ENCODE results near the gene SKP1.

The SKP1 gene

DNA sequence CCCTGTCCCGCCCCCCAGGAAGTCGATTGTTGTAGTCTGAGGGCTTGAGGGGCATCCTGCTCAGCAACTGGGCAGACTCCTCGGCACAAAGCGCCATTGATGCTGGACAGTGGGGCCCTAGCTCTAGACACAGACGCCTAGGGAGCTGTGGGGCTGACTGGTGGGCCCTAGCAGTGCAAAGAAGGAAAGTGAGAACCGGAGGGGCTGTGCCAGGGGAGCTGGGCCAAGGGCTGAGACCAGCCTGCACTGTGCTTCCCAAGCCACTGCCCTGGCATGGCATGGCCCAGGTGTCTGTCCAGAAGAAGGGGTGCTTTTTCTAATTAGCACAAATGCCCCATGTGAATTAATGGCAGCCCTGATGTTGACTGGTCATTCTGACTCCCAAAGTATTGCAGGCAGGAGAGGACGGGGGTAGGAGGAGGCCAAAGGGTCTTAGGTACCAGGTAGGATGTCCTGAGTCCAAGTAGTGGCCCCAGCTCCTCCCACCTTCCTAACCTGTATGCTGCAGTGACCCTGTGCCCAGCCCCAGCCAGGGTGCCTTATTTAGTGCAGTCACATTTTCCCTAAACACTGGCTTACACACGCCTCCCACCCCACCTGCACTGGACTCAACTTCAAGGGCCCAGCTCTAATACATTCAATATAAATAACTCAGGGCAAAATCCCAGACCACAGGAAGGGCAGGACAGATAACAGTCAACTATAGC, 46.4 kb downstream of the SKP1 start:
- no peak for DNase-seq

DNA sequence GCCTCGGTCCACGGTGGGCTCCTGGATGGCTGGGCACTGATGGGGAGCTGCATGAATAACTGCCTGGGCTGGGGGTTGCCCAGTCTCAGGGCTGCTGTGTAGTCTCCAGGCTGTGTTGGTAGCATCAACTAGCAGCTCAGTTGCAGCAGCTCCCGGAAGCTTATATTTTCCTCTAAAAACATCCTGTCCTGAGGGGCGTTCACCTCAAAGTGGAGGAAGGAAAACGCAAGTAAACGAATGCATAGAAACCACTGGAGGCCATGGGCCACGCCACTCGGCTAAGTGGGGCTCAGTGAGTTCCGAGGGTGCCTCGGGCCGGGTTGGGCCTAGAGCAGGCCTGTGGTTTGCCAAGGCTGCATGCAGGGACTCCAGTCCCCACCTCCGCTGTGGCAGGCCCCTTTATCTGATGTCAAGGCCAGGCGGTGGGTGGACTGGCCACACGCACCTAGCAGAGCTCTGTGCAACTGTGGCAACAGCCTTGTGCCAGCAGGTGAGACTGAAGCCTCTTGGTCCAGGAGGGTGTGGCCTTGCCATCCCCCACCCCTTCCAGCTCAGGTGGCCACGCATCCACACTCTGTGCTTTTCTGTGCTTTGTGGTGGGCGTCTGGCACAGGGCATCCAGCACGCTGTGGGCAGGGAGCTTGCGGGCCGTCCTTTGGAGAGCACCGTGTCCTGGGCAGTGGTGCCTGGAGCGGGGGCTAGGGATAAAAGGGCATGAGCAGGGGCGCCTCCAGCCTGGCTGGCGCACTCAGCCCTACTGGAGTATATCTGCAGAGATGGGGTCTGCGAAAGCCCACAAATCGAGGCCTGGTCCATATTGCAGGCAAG, 47.1 kb downstream of the SKP1 start:
- DNase-seq = no peak

DNA sequence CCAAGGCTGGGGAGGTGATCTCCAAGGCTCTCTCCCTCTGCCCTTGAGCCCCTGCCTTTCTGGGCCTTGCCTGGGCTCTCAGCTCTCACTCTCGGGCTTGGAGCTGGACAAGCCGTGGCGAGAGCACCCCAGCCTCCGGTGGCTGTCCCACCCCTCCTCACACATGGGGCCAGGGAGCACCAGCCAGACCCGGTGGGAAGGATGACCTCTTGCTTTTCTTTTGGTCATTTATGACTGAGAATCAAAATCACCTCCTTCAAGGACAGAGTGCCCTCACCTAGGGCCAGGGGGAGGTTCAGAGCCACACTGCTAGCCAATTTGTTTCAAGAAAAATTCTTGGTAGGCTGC, 48.1 kb downstream of the SKP1 start:
- no peak for DNase-seq

DNA sequence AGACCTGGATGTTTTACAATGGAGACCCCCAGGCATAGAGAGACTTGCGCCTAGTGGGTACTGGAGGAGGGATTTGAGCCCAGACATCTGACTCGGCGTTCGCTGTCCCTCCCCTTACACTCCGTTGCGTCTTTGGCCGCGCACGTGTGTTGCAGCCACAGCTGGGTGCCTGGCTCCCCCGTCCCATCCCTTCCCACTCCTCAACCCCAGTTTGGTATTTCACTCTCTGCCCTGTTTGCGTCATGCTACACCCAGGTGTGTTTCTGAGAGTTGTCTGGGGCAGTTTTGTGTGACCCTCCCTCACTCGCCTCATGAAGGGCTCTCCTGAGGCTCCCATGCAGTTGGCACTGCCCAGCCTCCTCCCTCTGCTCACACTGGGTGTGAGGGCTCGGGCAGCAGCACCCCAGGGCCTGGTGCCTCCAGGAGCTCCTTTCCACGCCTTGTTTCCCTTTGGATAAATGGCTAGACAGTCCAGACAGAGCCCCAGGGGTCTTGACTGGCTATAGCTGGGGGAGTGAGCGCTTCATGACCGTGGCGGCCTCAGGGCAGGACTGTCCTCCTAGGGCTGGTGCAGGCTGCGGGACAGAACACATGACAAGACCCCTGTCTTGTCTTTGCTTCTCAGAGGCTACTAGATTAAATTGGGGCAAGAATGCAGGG, 48.6 kb downstream of the SKP1 start:
- DNase-seq = no peak

DNA sequence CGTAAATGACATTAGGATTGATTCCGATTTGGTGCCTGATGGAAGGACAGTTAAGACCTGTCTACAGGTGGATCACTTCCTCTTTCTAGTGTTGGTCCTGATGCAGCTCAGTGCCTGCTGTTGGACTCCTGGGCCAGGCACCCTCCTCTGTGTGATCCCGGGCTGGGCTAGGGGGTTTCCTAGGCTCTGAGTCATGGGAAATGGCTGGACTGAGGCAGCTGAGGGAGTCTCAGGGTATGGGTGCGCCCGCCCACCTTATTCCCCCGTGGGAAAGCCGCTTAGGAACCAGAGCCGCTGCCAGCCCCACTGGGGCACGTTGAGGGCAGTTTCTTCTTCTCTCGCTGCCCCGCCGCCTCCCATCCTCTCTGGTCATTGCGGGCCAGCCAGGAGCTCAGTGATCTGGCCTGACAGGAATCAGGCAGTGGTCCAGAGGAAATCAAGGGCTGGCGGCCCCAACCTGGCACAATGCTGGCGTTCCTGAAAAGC, 49.3 kb downstream of the SKP1 start:
- DNase-seq = no peak

DNA sequence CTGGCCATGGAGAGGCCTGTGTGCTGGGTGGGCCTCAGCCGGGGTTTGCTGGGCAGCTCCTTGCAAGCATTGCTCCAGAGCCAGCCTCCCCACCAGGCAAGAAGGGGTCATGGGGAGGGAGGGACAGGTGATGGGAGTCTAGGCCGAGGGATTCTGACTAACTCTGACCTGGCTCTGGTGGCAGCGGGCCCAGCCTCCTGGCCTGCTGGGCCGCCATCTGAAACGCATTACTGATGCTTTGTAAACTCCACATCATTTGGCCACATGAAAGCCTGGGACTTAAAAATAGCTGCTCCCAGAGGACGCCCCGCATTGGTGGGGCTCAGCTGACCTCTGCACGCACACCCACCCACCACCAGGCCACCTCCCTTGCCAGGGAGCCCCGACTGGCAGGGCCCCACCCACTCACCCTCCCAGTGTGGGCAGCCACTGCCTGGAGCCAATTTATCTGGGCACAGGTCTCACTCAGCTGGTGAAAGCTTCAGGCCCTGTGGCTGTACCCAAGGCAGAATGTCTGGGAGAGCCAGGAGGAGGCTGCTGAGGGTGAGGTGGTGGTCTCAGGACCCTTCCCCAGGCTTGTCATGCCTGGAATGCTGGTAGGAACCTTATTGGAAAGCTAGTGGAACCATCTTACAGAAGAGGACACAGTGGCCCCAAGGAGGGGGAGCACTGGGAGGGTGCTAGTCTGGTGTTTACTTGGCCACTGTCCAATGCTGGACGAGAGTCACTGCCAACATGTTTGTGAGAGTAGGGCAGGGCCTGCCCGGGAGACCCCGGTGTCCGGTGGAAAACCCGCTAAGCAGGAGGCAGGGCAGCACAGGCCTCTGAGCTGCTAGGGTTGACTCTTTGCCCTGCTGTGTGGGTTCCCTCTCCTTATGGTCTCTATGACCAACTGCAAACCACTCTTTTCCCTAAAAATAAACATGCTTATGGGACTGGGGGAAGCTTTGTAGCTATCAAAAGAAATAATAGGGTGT, 51.4 kb downstream of the SKP1 start:
- no peak for DNase-seq

DNA sequence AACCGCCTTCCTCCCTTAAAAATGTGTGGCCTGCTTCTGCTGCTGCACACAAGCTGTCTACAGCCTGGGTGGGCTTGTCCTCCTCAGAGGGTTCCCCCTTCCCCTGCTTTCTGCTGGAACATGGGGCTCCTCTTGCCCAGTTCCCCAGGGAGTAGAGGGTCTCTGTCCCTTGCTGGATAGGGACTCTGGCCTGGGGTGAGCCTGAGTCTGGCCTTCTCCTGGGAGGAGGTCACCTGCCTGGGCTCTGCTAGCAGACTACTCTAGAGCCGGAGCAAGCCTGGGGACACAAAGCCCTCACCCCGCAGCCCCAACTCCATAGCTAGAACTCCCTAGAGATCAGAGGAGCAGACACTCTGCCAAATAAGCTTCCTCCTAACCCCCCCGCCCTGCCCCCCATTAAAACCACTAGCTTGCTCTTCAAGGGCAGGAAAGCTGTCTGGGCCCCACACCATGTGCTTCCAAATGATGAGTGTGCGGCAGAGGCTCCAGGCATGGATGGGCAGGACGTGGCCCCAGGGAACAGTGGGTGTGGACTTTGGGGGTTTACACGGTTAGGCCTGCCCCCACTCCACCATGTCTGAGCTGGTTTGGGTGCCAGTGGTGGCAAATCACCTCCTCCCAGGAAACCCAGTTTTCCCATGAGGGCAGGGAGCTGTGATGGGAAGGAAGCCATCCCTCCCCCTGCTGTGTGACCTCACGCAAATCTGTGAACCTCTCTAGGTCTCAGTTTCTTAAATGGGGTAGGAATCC, 52.3 kb downstream of the SKP1 start:
- no peak for DNase-seq

DNA sequence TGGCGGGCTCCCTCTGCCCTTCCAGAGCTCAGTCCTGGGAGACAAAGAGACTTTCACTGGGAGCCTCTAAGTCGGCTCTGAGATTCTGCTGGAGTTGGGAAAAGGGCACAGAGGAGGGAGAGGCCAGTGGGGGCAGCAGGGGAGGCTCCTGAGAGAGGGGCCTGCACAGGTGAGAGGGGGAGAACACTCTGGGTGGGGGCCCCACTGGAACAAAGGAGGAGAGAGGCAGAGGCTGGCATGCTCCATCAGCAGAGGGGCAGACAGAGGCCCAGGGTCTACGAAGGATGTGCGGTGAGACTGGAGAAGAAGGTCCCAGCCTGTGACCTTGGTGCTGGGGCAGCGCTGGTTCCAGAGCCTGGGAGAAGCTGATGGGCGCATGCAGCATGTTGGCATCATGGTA, 53.4 kb downstream of the SKP1 start:
- DNase-seq = no peak

DNA sequence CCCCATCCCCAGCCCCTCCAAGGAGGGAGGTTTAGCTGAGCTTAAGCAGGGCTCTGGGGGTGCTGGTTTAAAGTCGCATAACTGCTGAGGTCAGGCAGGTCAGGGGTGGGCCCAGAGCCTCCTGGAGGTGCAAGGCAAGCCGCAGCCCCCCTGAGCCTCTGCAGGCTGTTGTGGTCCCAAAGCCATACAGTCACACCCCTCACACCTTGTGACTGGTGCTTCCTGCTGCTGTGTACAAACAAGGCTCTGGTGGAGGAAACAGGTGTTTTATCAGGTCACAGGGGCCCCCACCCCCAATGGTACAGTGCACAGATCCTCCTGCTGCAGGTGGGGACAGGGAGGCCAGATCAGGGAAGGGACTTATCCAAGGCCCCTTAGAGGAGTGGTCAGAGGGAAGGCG, 54.2 kb downstream of the SKP1 start:
- DNase-seq = no peak

DNA sequence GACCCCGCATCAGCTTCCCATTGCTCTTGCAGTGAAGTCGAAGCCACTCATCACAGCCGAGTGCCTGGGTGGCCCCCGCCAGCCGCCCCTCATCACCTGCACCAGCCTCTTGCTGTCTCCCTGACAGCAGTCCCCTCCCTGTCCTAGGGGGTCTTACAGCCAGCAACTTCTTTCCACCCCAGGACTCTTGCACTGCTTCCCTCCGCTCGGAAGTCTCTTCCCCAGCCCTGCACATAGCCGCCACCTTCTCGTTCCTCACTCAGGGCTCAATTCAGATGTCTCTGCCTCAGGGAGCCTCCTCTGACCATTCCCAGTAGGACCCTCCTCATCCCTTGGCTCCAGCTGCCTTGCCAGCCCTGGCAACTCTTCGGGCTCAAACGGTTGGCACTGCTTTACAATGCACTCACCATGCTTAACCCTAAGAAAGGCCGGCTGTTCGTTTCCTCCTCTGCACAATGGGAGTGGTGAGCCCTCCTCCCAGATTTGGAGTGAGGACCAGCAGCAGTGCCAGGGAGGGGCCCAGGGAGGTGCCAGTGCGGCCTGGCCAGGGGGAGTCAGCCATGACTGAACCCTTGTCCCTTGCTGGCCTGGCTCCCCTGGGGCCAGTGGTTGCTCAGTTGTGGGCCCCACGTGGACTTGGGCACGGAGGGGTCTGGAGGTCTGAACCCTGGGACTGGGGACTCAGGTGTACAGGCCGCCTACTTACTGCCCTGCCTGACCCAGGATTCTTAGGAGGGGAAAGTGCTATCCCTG, 56.2 kb downstream of the SKP1 start:
- DNase-seq = no peak

DNA sequence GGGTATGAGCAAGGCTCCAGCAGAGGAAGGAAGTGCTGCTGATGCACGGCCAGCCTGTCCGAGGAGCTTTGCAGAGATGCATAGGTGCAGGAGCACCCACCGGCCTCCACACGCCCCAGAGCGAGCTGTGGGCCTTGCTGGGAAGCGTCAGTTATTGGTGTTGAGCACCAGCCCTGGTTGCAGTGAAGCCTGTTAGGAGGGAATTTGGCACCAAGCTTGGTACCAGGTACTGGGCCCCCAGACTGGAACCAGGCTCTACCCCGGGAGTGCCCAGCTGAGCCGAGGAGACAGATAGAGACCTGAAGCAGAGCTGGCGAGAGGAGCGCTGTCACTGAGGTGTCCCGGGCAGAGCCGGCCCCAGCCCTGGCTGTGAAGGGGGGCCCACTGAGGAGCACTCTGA, 57.0 kb downstream of the SKP1 start:
- DNase-seq = no peak

DNA sequence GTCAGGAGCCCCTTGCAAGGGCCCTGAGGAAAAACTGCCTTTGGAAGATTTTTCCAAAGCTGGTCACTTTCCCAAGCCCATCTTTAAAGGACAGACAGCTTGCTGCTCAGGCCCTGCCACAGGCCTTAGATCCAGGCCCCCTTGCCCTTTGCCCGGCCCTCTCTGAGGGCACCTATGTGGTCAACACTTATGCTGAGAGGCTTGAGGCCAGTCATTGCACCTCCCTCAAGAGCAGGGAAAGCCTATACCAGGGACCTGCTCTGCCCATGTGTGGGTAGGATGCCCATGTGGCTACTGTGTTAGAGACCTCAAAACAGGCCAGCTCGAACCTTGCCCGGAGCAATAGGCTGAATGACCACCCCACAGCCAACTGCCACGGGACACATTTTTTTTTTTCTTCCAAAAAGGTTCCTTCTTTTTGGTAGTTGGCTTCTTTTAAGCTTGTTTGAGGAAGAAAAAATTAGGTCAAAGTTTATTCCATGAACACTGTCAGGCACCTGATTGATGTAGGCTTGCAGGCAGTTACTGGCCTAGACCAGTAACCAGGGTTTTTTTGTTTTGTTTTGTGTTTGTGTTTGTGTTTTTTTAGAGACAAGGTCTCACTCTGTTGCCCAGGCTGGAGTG, 58.4 kb downstream of the SKP1 start:
- DNase-seq = no peak

DNA sequence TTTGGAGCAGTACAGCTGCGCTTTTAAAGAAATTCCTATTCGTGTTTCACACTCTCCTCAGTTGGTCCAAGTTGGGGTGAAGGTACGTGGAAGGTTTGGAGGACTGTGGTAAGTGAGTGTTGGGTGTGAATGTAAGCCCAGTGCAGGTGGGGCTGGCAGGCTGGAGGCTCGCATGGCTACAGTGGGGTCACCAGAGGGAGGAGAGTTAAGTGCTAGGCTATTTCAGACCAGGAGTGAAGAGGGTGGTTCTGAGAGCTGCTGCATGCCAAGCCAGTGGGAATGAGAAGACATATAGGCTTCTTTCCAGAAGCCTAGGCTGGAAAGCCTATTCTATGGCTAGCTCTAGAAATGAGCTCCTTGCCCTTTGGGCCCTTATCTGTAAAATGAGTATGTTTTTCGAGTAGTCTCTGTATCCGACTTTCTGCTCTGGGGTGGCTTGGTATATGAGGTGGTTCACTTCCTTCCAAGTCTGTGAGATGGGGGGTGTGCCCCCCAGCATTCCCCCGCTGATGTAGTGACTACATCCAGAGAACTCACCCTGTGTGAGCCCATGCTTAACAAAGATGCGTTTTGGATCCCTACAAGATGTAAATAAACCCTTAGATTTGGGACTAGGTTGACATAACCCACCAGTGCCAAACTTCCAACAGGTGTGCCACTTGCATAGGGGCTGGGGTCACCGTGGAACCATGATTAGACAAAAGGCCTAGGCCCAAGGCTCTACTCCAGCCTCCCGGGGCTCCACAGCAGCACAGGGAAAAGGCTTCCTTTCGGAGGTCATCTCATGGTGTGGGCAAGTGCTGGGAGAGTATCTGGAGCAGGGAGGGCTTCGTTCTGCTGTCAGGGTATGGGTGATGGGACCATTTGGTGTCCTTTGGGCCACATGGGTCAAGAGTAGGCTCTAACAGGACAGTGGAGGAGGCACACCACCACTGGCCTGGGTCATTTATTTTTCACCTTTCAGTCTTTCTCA, 59.7 kb downstream of the SKP1 start:
- DNase-seq = no peak

DNA sequence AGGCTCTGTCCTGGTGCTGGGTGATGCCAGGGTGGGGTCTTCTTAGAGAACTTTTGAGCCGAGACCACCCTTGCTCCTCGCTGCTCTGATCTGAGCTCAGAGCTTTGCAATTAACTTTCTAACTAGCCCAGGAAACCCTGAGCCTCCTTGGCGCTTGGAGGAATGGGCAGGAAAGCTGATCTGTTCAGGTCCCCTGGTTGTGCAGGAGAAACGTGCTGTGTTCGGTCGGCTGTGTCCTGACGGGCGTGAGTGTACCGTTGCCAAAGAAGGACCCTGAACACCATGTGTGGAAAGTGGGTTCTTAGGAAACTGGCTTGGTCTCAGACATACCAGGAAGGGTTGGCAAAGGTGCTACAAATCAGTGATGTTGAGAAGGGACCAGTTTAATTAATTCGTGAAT, 60.5 kb downstream of the SKP1 start:
- no peak for DNase-seq

DNA sequence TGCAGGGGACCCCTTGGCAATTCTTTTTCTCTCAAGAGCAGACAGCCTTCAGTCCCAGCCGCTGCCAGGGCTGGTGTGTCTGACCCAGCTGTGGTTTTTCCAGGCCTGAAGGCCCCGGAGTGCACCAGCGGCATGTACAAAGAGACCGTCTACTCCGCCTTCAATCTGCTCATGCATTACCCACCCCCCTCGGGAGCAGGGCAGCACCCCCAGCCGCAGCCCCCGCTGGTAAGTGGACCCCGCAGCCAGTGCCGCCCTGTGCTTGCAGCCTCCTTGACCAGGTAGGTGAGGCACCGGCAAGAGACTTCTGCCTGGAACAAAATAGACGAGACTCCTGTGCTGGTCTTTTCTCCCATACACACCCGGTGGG, 61.0 kb downstream of the SKP1 start:
- peak; percentile 57 for DNase-seq

DNA sequence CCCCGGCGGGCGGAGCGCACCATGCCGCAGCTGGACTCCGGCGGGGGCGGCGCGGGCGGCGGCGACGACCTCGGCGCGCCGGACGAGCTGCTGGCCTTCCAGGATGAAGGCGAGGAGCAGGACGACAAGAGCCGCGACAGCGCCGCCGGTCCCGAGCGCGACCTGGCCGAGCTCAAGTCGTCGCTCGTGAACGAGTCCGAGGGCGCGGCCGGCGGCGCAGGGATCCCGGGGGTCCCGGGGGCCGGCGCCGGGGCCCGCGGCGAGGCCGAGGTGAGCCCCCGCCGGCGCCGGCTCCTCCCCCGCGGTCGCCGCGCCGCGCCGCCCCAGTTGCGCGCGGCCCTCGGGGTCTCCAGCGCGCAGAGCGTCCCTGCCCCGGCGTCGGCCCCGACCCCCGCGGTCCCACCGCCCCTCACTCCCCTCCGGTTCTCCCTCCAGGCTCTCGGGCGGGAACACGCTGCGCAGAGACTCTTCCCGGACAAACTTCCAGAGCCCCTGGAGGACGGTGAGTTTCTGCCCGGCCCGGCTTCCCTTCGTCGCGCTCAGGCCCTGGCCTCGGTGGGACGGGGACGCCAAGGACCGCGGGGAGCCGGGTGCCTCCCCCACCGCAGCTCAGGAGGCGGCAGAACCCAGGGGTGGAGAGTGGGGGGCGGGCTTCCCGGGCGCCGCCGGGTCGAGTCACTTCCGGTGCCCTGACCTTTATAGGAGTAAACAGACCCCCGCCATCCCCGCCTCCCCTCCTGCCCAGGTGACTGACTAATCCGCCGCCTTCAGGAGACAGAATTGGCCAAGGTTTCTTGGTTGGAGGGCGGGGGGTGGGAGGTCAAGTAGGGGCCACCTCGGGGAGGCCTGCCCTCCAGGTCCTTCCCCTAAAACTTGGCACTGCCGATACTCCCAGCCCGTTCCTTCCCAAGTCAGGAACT, 61.6 kb downstream of the SKP1 start:
- DNase-seq = peak; percentile 55

DNA sequence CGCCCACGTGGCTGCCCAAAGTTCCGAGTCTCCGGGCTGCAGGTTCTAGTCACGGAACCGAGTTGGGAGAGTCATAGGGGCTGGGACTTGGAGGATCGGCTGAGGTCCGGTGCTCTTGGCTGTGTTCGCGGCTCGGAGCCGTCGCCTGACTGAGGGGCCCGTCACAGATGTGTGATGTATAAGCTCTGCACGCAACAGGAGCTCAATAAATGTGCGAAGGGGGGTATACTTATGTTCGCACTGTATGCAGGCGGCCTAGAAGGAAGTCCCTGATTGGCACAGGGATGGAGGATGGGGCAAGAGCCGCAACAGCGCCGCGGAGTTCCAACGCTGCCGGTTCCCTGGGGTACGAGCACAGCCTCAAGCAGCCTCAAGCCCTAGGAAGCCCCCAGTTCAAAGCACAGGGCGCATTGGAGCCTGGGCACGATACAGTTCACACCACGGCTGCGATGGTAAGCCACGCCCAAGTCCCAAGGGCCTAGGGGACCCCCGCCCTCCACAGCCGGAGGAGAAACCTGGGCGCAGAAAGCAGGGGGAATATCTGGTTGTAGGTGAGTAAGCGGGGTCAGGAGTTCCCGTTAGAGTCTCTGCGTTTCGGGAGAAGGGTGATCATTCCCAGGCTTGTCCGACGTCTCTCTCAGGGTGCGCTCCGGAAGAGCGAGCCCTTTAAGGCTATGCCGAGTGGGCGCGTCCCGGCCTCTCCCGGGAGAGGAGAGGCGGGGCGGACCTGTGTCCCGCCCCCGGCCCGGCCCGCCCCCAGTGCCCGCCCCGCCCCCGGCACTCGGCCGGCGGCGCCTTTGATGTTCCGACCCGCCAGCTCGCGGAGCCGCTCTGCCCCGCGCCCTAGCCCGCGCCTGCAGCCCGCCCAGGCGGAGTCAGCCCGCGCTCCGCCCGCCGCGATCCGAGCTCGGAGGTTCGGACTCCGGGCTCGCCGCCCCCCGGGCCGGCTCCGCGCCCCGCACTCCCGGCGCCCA, 62.6 kb downstream of the SKP1 start, which contains the start of gene TCF7:
TCF7 (plus strand) TSS at position 780 of the 974 bp plus-strand sequence. CDS start 226 bp downstream, outside the sequence.
- DNase-seq = peak; percentile 83

All from right kidney (tissue), 1 donor.